Heart left ventricle (tissue), 13 donors: ENCODE data around the gene GREB1.

Experiments used
- CTCF ChIP-seq, 12 donors: fragments of 200-600 bp; sonication (generic) in 4 of 12; IDR thresholded peaks; one replicate each; pipeline versions ENCODE4 v1.5.0 to v1.8.0; 2018 to 2022; ENCODE audit warnings: antibody characterized with exemption in 12 of 12, mild to moderate bottlenecking in 5 of 12
- POLR2A ChIP-seq, 2 donors: fragments of 450-650 bp; IDR thresholded peaks; one replicate each; pipeline ENCODE4 v1.6.1; 2017; ENCODE audit warnings: antibody characterized with exemption in 2 of 2, mild to moderate bottlenecking in 2 of 2, moderate library complexity in 2 of 2
- donor health status: ischemic (EF 13 %, LVEDD 7.1; RV severe dilation, severe dysfunction).
- donor health status: DM: no; HTN: yes; CAD: no.
- donor health status: DM: no; HTN: no; CAD: no.
- donor health status: ischemic (EF 25% LVEDD 6.9; RV normal size, moderate dysfunction).
- donor health status: ischemic (EF 25% LVEDD 5.7; RV mildly dilated, moderate dysfunction).
- donor health status: ischemic (EF 35%, LVEDD 5.7; RV mildly dilated, moderate dysfunction).
- donor health status: nonischemic (EF 11% LVEDD 7.7; RV severe dilation, severe dysfunction).
- donor health status: DM: yes; HTN: yes; CAD: no.
- donor health status: PGD.
- donor health status: ischemic (EF 29% LVEDD 5.4; RV normal size, mild dysfunction).
- donor health status: nonischemic (EF 23%, LVEDD 6.1; RV moderate dilation, normal function).

GRCh38 chr2:11498543-11499034, 35.3 kb upstream of the GREB1 start:
- TF ChIP-seq CTCF (IDR thresholded peaks at IDR 0.05) = peak in 1 of 12 donors; percentile 8
- peak in 1 of 2 donors; percentile 26 for TF ChIP-seq POLR2A (IDR thresholded peaks at IDR 0.05)
